WERI-Rb-1 (cell line): ENCODE measurements around the gene CACNA2D2.

Experiments used
- DNase-seq: peaks from one replicate; pipeline ENCODE4 v3.0.0-alpha.2; 2020
- H3K27ac ChIP-seq: fragments of 250-450 bp; sonication (Bioruptor Pico); 2 replicates; pipeline ENCODE4 v1.5.1; 2020; ENCODE audit warnings: mild to moderate bottlenecking, moderate library complexity
- H3K27me3 ChIP-seq: fragments of 250-450 bp; sonication (Bioruptor Pico); 2 replicates; pipeline ENCODE4 v1.5.1; 2021; ENCODE audit warnings: mild to moderate bottlenecking, low read depth, moderate library complexity; ENCODE audit not compliant: insufficient read depth, severe bottlenecking
- H3K36me3 ChIP-seq: fragments of 250-450 bp; sonication (Bioruptor Pico); 2 replicates; pipeline ENCODE4 v1.5.1; 2020; ENCODE audit warnings: mild to moderate bottlenecking, moderate library complexity
- H3K4me3 ChIP-seq: 2 replicates; pipeline ENCODE4 v1.5.1; 2011; ENCODE audit warnings: low read depth, mild to moderate bottlenecking, control low read depth, low read length
- H3K9me3 ChIP-seq: fragments of 250-450 bp; sonication (Bioruptor Pico); 2 replicates; pipeline ENCODE4 v1.5.1; 2021; ENCODE audit warnings: mild to moderate bottlenecking, moderate library complexity; ENCODE audit not compliant: severe bottlenecking
- TF ChIP-seq, protein P1 (sequence below): IDR thresholded peaks from 2 replicates; pipeline ENCODE4 v1.5.1; 2011; ENCODE audit warnings: low read depth, mild to moderate bottlenecking, control low read depth, inconsistent platforms, low read length

The CACNA2D2 gene

DNA sequence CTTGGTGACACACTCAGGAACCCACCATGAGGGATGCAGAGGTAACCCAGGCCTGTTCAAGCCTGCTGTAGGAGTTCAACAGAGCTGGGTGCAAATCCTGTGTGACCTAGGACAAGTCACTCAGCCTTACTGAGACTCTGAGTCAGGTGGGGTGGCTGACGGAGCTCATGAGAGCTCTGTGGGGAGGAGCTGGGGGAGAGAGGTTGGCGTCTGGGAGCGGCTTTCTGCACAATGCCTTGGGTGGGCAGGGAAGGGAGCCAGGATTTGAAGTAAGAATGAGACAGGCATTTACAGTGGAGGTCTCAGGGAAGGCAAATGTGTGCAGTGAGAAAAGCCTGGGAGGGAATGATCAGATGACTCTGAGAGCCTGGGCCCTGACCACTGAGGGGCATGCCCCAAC, 45.8 kb upstream of the CACNA2D2 start:
- Histone ChIP-seq H3K9me3 (no peaks in the 10 kb centered on the region), H3K36me3 (no peaks in the 10 kb centered on the region), H3K27ac (no peak overlapping the region), H3K27me3 (no peaks in the 10 kb centered on the region), H3K4me3 (no peak overlapping the region)
- TF ChIP-seq, protein P1, sequence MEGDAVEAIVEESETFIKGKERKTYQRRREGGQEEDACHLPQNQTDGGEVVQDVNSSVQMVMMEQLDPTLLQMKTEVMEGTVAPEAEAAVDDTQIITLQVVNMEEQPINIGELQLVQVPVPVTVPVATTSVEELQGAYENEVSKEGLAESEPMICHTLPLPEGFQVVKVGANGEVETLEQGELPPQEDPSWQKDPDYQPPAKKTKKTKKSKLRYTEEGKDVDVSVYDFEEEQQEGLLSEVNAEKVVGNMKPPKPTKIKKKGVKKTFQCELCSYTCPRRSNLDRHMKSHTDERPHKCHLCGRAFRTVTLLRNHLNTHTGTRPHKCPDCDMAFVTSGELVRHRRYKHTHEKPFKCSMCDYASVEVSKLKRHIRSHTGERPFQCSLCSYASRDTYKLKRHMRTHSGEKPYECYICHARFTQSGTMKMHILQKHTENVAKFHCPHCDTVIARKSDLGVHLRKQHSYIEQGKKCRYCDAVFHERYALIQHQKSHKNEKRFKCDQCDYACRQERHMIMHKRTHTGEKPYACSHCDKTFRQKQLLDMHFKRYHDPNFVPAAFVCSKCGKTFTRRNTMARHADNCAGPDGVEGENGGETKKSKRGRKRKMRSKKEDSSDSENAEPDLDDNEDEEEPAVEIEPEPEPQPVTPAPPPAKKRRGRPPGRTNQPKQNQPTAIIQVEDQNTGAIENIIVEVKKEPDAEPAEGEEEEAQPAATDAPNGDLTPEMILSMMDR: no peak
- DNase-seq: no peak

DNA sequence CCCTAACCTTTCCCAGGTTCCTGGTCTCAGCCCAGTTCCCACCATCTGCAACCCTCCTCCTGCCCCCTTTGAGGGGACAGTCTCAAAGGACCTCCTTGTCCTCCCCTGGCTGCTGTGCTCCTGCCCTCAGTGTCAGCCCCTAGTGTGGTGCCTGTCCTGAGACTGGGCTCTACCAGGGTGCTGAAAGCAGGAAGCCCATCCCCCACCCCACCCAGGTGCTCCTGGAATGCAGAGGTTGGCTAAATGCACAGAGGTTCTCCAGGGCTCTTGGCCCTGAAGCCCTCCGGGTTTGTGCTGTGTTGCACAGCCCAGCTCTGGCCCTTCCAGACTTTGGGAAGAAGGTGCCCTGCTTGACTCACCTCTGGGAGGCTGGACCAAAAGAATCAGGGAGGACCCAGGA, 42.3 kb upstream of the CACNA2D2 start:
- H3K4me3 ChIP-seq: no peak overlapping the region
- H3K36me3 ChIP-seq: no peaks in the 10 kb centered on the region
- TF ChIP-seq, protein P1: no peak
- no peaks in the 10 kb centered on the region for H3K27me3 ChIP-seq
- H3K9me3 ChIP-seq: no peaks in the 10 kb centered on the region
- no peak for DNase-seq
- no peak overlapping the region for H3K27ac ChIP-seq

- Histone ChIP-seq H3K27ac (no peak overlapping the region), H3K27me3 (no peaks in the 10 kb centered on the region), H3K4me3 (no peak overlapping the region), H3K9me3 (no peaks in the 10 kb centered on the region), H3K36me3 (no peaks in the 10 kb centered on the region)
- peak; percentile 74 for DNase-seq
- TF ChIP-seq, protein P1: peak; percentile 90
Observed at GRCh38 chr3:50542177-50543034, 39.0 kb upstream of the CACNA2D2 start.

DNA sequence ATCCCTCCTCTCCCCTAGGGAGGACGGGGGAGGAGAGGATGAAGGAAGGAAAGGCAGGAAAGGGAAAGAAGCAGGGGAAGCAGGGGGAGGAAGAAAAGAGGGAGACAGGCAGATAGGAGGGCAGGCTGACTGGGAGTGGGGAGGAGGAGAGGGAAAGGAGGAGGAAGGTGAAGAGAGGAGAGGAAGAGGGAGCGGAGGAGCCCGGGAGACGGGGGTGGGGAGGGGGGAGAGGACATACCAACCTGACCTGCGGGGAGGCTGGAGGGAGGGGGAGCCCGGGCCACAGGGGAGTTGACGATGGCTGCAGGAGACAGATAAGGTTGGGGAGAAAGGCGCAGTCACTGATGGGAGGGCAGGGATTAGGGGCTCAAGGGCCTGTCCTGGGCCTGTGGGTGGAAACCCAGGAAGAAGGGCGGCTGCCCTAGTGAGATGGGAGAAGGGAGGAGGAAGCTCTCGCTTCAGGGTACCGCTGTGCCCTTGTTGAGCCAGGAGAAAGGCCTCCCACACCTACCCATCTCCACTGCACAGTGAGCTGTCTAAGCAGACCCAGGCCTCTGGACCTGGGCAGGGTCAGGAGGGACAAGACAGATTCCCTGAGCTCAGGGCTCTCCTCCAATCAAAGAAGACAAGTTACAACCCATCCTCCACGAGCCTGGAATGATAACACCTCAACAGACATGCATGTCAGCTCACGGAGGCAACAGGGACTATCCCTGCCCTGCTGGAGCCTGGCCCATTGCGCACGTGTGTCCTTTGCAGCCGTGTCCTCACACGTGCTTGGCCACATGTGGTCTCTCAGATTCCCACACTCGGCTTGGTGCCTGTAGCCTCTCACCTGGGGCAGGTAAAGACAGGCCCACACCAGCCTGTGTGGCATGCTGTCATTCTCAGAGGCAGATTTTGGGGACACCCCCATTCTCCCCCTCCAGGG, 36.2 kb upstream of the CACNA2D2 start:
- H3K9me3 ChIP-seq: no peaks in the 10 kb centered on the region
- peak overlapping the region; percentile 69 for H3K27ac ChIP-seq
- H3K27me3 ChIP-seq: no peaks in the 10 kb centered on the region
- peak; percentile 43 for DNase-seq
- TF ChIP-seq, protein P1: no peak
- no peak overlapping the region for H3K4me3 ChIP-seq
- H3K36me3 ChIP-seq: no peaks in the 10 kb centered on the region

DNA sequence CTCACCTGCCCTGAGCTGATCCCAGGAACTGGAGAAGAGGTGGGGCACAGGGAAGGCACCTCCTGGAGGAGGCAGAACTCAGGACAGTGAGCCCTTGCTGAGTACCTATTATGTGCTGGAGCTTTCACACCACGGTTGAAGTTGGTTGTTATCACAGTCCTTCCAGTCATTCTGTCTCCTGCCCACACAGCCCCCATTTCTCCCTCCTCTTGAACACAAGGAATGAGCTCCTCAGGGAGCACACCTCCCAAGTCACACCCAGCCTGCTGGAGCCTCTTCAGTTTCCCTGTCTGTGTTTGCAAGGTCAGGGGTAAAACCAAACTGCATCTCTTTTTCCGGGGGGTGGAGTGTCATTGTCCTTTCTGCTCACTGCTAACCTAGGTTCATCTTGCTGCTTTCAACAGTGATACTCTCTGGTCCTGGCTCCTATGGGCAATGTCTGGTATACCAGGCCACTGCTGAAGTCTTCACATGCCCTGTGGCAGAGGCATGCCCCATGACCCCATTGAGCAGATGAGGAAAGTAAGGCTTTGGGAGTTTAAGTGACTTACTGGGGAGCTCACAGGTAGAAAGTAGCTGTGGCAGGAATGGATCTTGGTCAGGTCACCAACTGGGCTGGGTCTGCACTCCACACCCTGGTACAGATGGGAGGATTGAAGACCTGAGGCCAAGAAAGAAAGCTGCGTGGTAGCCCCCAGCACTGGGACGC, 34.1 kb upstream of the CACNA2D2 start:
- H3K9me3 ChIP-seq: no peaks in the 10 kb centered on the region
- no peaks in the 10 kb centered on the region for H3K27me3 ChIP-seq
- TF ChIP-seq, protein P1: no peak
- DNase-seq: no peak
- H3K4me3 ChIP-seq: no peak overlapping the region
- no peak overlapping the region for H3K27ac ChIP-seq
- H3K36me3 ChIP-seq: no peaks in the 10 kb centered on the region
